ENCODE measurements around the gene CTRB1. TPM values are rescaled to one million over a fixed set of nuclear protein-coding genes. Genes with fewer than 3 reads are reported as not detected.

The CTRB1 gene
- total and polyA plus RNA-seq, 2 experiments from 2014 or later = 0.21 TPM; not detected in 1

- Histone ChIP-seq H3K4me2 (no peak overlapping the region), H3K9me3 (ENCODE audit: low read depth) (no peaks in the 10 kb centered on the region), H3K27me3 (no peaks in the 10 kb centered on the region), H3K4me3 (no peak overlapping the region), H3K36me3 (replicated peaks; ENCODE audit: insufficient read depth, low read depth) (no peaks in the 10 kb centered on the region), H2AFZ (no peak overlapping the region), H3K27ac (no peak overlapping the region), H3K4me1 (ENCODE audit: insufficient read depth) (peaks cover 18% of the 10 kb centered on the region), H4K20me1 (ENCODE audit: insufficient read depth, poor library complexity, severe bottlenecking) (peaks cover 27% of the 10 kb centered on the region), H3K9me2 (replicated peaks; ENCODE audit: insufficient read depth) (no peaks in the 10 kb centered on the region), H3K79me2 (peaks cover 52% of the 10 kb centered on the region)
- no peak for DNase-seq (ENCODE audit: low spot score)
- WGBS (ENCODE audit: low lambda C conversion rate, missing lambda C conversion rate) = 91% methylated on average over 47 of the region's 48 CpGs
- TF ChIP-seq CTCF (IDR thresholded peaks at IDR 0.05; ENCODE audit: poor library complexity) = no peak
- TF ChIP-seq EZH2 (IDR thresholded peaks at IDR 0.05; ENCODE audit: borderline replicate concordance) = no peak
- no peak for TF ChIP-seq EZH2phosphoT487 (IDR thresholded peaks at IDR 0.05; ENCODE audit: low read depth, severe bottlenecking, unreplicated experiment)
Measured at GRCh38 chr16:75234856-75235696, 16.3 kb downstream of the CTRB1 start.

- Histone ChIP-seq H3K9me3 (ENCODE audit: low read depth) (no peaks in the 10 kb centered on the region), H3K36me3 (replicated peaks; ENCODE audit: insufficient read depth, low read depth) (no peaks in the 10 kb centered on the region), H4K20me1 (ENCODE audit: insufficient read depth, poor library complexity, severe bottlenecking) (peaks cover 31% of the 10 kb centered on the region), H3K4me3 (no peak overlapping the region), H3K4me2 (no peak overlapping the region), H3K4me1 (ENCODE audit: insufficient read depth) (peaks cover 18% of the 10 kb centered on the region), H3K27ac (no peak overlapping the region), H3K27me3 (no peaks in the 10 kb centered on the region), H2AFZ (no peak overlapping the region), H3K9me2 (replicated peaks; ENCODE audit: insufficient read depth) (no peaks in the 10 kb centered on the region), H3K79me2 (peaks cover 58% of the 10 kb centered on the region)
- DNase-seq (ENCODE audit: low spot score) = no peak
- 93% methylated on average over 34 of the region's 34 CpGs for WGBS (ENCODE audit: low lambda C conversion rate, missing lambda C conversion rate)
- no peak for TF ChIP-seq EZH2phosphoT487 (IDR thresholded peaks at IDR 0.05; ENCODE audit: low read depth, severe bottlenecking, unreplicated experiment)
- no peak for TF ChIP-seq EZH2 (IDR thresholded peaks at IDR 0.05; ENCODE audit: borderline replicate concordance)
- no peak for TF ChIP-seq CTCF (IDR thresholded peaks at IDR 0.05; ENCODE audit: poor library complexity)
Measured at GRCh38 chr16:75235721-75236193, 17.0 kb downstream of the CTRB1 start.

DNA sequence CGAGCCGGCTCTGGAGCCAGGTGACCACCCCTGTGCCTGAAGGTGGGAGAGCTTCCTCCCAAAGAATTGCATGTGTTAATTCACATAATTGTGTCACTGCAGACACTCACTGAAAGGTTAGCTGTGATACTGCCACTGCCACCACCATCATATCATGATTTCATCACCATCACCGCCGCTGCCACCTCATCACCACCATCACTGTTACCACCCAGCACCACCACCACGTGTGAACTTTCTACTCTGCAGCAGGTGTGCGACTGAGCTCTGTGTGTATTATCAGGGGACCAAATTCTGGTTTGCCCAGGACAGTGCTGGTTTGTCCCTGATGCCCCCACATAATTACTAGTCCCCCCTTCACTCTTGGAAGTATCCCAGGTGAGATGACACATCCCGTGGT, 17.4 kb downstream of the CTRB1 start:
- Histone ChIP-seq H3K27ac (no peak overlapping the region), H3K4me3 (no peak overlapping the region), H3K79me2 (peaks cover 63% of the 10 kb centered on the region), H4K20me1 (ENCODE audit: insufficient read depth, poor library complexity, severe bottlenecking) (peaks cover 31% of the 10 kb centered on the region), H3K27me3 (no peaks in the 10 kb centered on the region), H3K9me3 (ENCODE audit: low read depth) (no peaks in the 10 kb centered on the region), H3K9me2 (replicated peaks; ENCODE audit: insufficient read depth) (no peaks in the 10 kb centered on the region), H3K4me2 (no peak overlapping the region), H2AFZ (no peak overlapping the region), H3K36me3 (replicated peaks; ENCODE audit: insufficient read depth, low read depth) (no peaks in the 10 kb centered on the region), H3K4me1 (ENCODE audit: insufficient read depth) (peaks cover 18% of the 10 kb centered on the region)
- TF ChIP-seq EZH2phosphoT487 (IDR thresholded peaks at IDR 0.05; ENCODE audit: low read depth, severe bottlenecking, unreplicated experiment) (no peak), EZH2 (IDR thresholded peaks at IDR 0.05; ENCODE audit: borderline replicate concordance) (no peak), CTCF (IDR thresholded peaks at IDR 0.05; ENCODE audit: poor library complexity) (no peak)
- no peak for DNase-seq (ENCODE audit: low spot score)
- WGBS (ENCODE audit: low lambda C conversion rate, missing lambda C conversion rate) = 82% methylated on average over 7 of the region's 7 CpGs

All from hepatocyte (in vitro differentiated cells).